GM12878 (cell line): ENCODE data around the gene LOXL3. TPM values are rescaled to one million over a fixed set of nuclear protein-coding genes. Genes with fewer than 3 reads are reported as not detected.
A peak's percentile ranks its signal among the peaks of the same experiment; 100 is the strongest.

ENCODE experiments used
- ATF7 ChIP-seq: fragments of 450-650 bp; IDR thresholded peaks from 2 replicates; pipeline ENCODE4 v1.6.1; 2016; ENCODE audit warnings: low read depth, mild to moderate bottlenecking
- BACH1 ChIP-seq: fragments of 450-650 bp; IDR thresholded peaks from 2 replicates; pipeline ENCODE4 v1.6.1; 2017; ENCODE audit warnings: mild to moderate bottlenecking, borderline replicate concordance
- BHLHE40 ChIP-seq, 2 experiments: fragments of 450-650 bp in 1 of 2; IDR thresholded peaks; 2 replicates each; pipeline ENCODE4 v1.6.1; 2011 to 2017; ENCODE audit warnings: low read depth in 2 of 2, borderline replicate concordance in 1 of 2, improper control_type of control experiment in 1 of 2, low read length in 1 of 2, mild to moderate bottlenecking in 1 of 2
- CBX3 ChIP-seq: fragments of 200-600 bp; sonication (generic); IDR thresholded peaks from 2 replicates; pipeline ENCODE4 v1.6.1; 2016; ENCODE audit warnings: low read depth, borderline replicate concordance
- ESRRA ChIP-seq: IDR thresholded peaks from 2 replicates; pipeline ENCODE4 v1.6.1; 2012; ENCODE audit warnings: mild to moderate bottlenecking, low read length, improper control_type of control experiment
- POLR2AphosphoS2 ChIP-seq: IDR thresholded peaks from 2 replicates; pipeline ENCODE4 v1.6.1; 2011; ENCODE audit warnings: low read depth, mild to moderate bottlenecking, low read length, improper control_type of control experiment, moderate library complexity
- RB1 ChIP-seq: fragments of 450-650 bp; formaldehyde crosslinking; IDR thresholded peaks from 2 replicates; pipeline ENCODE4 v1.6.1; 2017; ENCODE audit warnings: mild to moderate bottlenecking, borderline replicate concordance
- RELA ChIP-seq: fragments of 450-650 bp; IDR thresholded peaks from 2 replicates; pipeline ENCODE4 v1.8.0; 2014; ENCODE audit warnings: borderline replicate concordance; ENCODE audit not compliant: partially characterized antibody
- RUNX3 ChIP-seq: IDR thresholded peaks from 2 replicates; pipeline ENCODE4 v1.6.1; 2012; ENCODE audit warnings: low read length, inconsistent platforms
- SMAD1 ChIP-seq: fragments of 450-650 bp; IDR thresholded peaks from 2 replicates; pipeline ENCODE4 v1.6.1; 2018; ENCODE audit warnings: mild to moderate bottlenecking, low read depth; ENCODE audit not compliant: partially characterized antibody
- SREBF2 ChIP-seq: IDR thresholded peaks from 2 replicates; pipeline ENCODE4 v1.6.1; 2012; ENCODE audit warnings: mild to moderate bottlenecking, low read length
- YY1 ChIP-seq: IDR thresholded peaks from 2 replicates; pipeline ENCODE4 v1.6.1; 2011; ENCODE audit warnings: low read depth, mild to moderate bottlenecking, low read length
- ZNF274 ChIP-seq: IDR thresholded peaks from one replicate; pipeline ENCODE4 v1.8.0; 2011; ENCODE audit not compliant: insufficient read length, insufficient read depth
- ZSCAN29 ChIP-seq: fragments of 450-650 bp; IDR thresholded peaks from 2 replicates; pipeline ENCODE4 v1.6.1; 2017; ENCODE audit warnings: mild to moderate bottlenecking, moderate library complexity
- polyA plus RNA-seq, 11 experiments: library from polyadenylated mRNA; depleted of rRNA in 4 of 11; unstranded in 6 of 11; stranded (reverse) in 5 of 11; fragments of >200 nt; fragmentation: Nextera tagmentation in 4 of 11; fragmentation: Illumina TruSeq in 1 of 11; extraction: Ambion mirVana in 4 of 11; extraction: Trizol in 1 of 11; gene quantifications; 1 replicate in 1 of 11; 2 replicates in 10 of 11; pipeline versions ENCODE4 v1.2.1 to v1.2.3, GENCODE V29; 2011 to 2016; ENCODE audit warnings: inconsistent platforms in 2 of 11, missing spikeins in 2 of 11, low read depth in 1 of 11
- total RNA-seq, 4 experiments: library from RNA; depleted of rRNA in 3 of 4; stranded (reverse); fragments of >200 nt in 3 of 4; fragmentation: Illumina TruSeq in 1 of 4; extraction: Trizol in 1 of 4; gene quantifications; 2 replicates each; pipeline versions ENCODE4 v1.2.1 to v1.2.3, GENCODE V29; 2013 to 2021
- TF ChIP-seq, protein P1 (sequence below): IDR thresholded peaks from 2 replicates; pipeline ENCODE4 v1.6.1; 2012; ENCODE audit warnings: low read depth, low read length, improper control_type of control experiment
- TF ChIP-seq, protein P2 (sequence below): fragments of 450-650 bp; IDR thresholded peaks from 2 replicates; pipeline ENCODE4 v1.6.1; 2016; ENCODE audit warnings: mild to moderate bottlenecking

LOXL3 gene
- total and polyA plus RNA-seq, 10 of the 15 experiments (the other 5 are each of a cell fraction or from before 2014, with no cell fraction given), result 6.2 to 40.9 (median 23.3) TPM

- TF ChIP-seq, protein P1, sequence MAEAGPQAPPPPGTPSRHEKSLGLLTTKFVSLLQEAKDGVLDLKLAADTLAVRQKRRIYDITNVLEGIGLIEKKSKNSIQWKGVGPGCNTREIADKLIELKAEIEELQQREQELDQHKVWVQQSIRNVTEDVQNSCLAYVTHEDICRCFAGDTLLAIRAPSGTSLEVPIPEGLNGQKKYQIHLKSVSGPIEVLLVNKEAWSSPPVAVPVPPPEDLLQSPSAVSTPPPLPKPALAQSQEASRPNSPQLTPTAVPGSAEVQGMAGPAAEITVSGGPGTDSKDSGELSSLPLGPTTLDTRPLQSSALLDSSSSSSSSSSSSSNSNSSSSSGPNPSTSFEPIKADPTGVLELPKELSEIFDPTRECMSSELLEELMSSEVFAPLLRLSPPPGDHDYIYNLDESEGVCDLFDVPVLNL, result no peak; the same call in 1 of the 2 replicates
- no peak for TF ChIP-seq SMAD1
- no peak for TF ChIP-seq RELA
- TF ChIP-seq SREBF2, result no peak
- peak; percentile 79 for TF ChIP-seq BACH1
- TF ChIP-seq YY1, result peak; percentile 98
- no peak; the same call in 1 of the 2 replicates for TF ChIP-seq ATF7
- TF ChIP-seq RB1, result peak; percentile 56; the same call in 1 of the 2 replicates
- TF ChIP-seq BHLHE40 (IDR thresholded peaks at IDR 0.05; ENCODE audit: borderline replicate concordance in 1 of 2, low read depth in 2 of 2, low read length in 1 of 2), result peak; percentile 11 to 56; a peak in 2 of 4 replicates
- TF ChIP-seq RUNX3, result no peak
- no peak for TF ChIP-seq ZNF274
- TF ChIP-seq, protein P2, sequence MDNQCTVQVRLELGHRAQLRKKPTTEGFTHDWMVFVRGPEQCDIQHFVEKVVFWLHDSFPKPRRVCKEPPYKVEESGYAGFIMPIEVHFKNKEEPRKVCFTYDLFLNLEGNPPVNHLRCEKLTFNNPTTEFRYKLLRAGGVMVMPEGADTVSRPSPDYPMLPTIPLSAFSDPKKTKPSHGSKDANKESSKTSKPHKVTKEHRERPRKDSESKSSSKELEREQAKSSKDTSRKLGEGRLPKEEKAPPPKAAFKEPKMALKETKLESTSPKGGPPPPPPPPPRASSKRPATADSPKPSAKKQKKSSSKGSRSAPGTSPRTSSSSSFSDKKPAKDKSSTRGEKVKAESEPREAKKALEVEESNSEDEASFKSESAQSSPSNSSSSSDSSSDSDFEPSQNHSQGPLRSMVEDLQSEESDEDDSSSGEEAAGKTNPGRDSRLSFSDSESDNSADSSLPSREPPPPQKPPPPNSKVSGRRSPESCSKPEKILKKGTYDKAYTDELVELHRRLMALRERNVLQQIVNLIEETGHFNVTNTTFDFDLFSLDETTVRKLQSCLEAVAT, result peak; percentile 60; the same call in 1 of the 2 replicates
- peak; percentile 76; the same call in 1 of the 2 replicates for TF ChIP-seq POLR2AphosphoS2
- TF ChIP-seq ESRRA, result no peak
- TF ChIP-seq ZSCAN29, result no peak
- no peak for TF ChIP-seq CBX3
Observed at GRCh38 chr2:74529357-74530238, 24.1 kb downstream of the LOXL3 start, which contains the start of the genes AUP1 and HTRA2 (continued).
